HCT116 (cell line): Measurements from ENCODE around the gene PBX1. TPM values are rescaled to one million over a fixed set of nuclear protein-coding genes. Genes with fewer than 3 reads are reported as not detected.

Source experiments
- ATAC-seq: fragments of 200-7000 bp; cut with Tn5 transposase; 2 replicates; pipeline ENCODE4 v1.9.1; 2020; ENCODE audit warnings: mild to moderate bottlenecking, moderate library complexity
- BruUV-seq: library from RNA; stranded (reverse); fragments of 400-500 nt; replicated peaks from 2 replicates; lab custom pipeline; 2021; lab: Mats Ljungman, UMichigan
- CTCF ChIA-PET: fragments of 300-600 bp; sonication (Branson Sonifier 250); formaldehyde crosslinking; loops from one replicate; lab custom pipeline; 2021; ENCODE audit warnings: antibody characterized with exemption; lab: Charles Lee
- POLR2A ChIA-PET: fragments of 300-600, 350-600 bp; sonication (Branson Sonifier 250); formaldehyde crosslinking; loops from one replicate; lab custom pipeline; 2021; ENCODE audit warnings: antibody characterized with exemption; lab: Charles Lee
- RAD21 ChIA-PET, 2 experiments: fragments of 300-600 bp; sonication (Branson Sonifier 250); formaldehyde crosslinking; loops; one replicate each; lab custom pipeline; 2023; ENCODE audit warnings: low total read pairs in 2 of 2; ENCODE audit not compliant: uncharacterized antibody in 2 of 2, unreplicated experiment in 2 of 2, low non-redundant PET in 1 of 2; lab: Charles Lee
- DNase-seq: peaks from one replicate; pipeline ENCODE4 v3.0.0-alpha.2; 2010; ENCODE audit warnings: low read depth, low spot score
- H2AFZ ChIP-seq: fragments of 200-600 bp; shearing (Covaris generic), sonication (generic); 2 replicates; pipeline ENCODE4 v1.6.1; 2017; ENCODE audit warnings: low read depth, mixed run types, mixed read lengths, antibody characterized with exemption, low read length; ENCODE audit not compliant: poor library complexity, severe bottlenecking
- H3K27ac ChIP-seq: 2 replicates; pipeline ENCODE4 v1.5.1; 2012; ENCODE audit warnings: low read depth, low read length
- H3K27me3 ChIP-seq: fragments of 200-600 bp; sonication (generic); 2 replicates; pipeline ENCODE4 v1.6.1; 2016; ENCODE audit warnings: mixed run types, low read length, mixed read lengths; ENCODE audit not compliant: insufficient read depth
- H3K36me3 ChIP-seq, 2 experiments: fragments of 200-500 bp in 1 of 2; fragments of 200-600 bp in 1 of 2; sonication (Bioruptor generic) in 1 of 2; sonication (generic) in 1 of 2; 2 replicates each; pipeline versions ENCODE4 v1.5.1 to v1.6.1; 2014 to 2016; ENCODE audit warnings: low read length in 2 of 2, inconsistent platforms in 1 of 2, mixed read lengths in 1 of 2, mixed run types in 1 of 2; ENCODE audit not compliant: insufficient read depth in 2 of 2, control insufficient read depth in 1 of 2
- H3K4me1 ChIP-seq, 2 experiments: fragments of 200-600 bp in 1 of 2; sonication (generic) in 1 of 2; 2 replicates each; pipeline versions ENCODE4 v1.5.1 to v1.6.1; 2012 to 2017; ENCODE audit warnings: low read length in 2 of 2, inconsistent platforms in 1 of 2, mild to moderate bottlenecking in 1 of 2, mixed read lengths in 1 of 2, mixed run types in 1 of 2, moderate library complexity in 1 of 2; ENCODE audit not compliant: insufficient read depth in 2 of 2, control insufficient read depth in 1 of 2
- H3K4me2 ChIP-seq: fragments of 200-600 bp; sonication (generic); 2 replicates; pipeline ENCODE4 v1.6.1; 2017; ENCODE audit warnings: mixed run types, low read length, mixed read lengths
- H3K4me3 ChIP-seq, 2 experiments: fragments of 200-600 bp in 1 of 2; sonication (generic) in 1 of 2; replicated peaks in 1 of 2; 2 replicates each; pipeline ENCODE4 v1.5.1; 2011 to 2016; ENCODE audit warnings: low read length in 2 of 2, control low read depth in 1 of 2, low read depth in 1 of 2, mild to moderate bottlenecking in 1 of 2, mixed read lengths in 1 of 2, mixed run types in 1 of 2
- H3K79me2 ChIP-seq: fragments of 200-600 bp; sonication (generic); 2 replicates; pipeline ENCODE4 v1.6.1; 2017; ENCODE audit warnings: mild to moderate bottlenecking, mixed run types, low read length, moderate library complexity, mixed read lengths; ENCODE audit not compliant: insufficient read depth
- H3K9ac ChIP-seq: fragments of 200-600 bp; sonication (generic); 2 replicates; pipeline ENCODE4 v1.6.1; 2016; ENCODE audit warnings: low read length, mixed read lengths
- H3K9me2 ChIP-seq: fragments of 200-600 bp; sonication (generic), shearing (Covaris generic); 2 replicates; pipeline ENCODE4 v1.6.1; 2017; ENCODE audit warnings: mixed run types, mild to moderate bottlenecking, moderate library complexity; ENCODE audit not compliant: insufficient read depth
- H3K9me3 ChIP-seq, 2 experiments: fragments of 200-500 bp in 1 of 2; fragments of 200-600 bp in 1 of 2; sonication (Bioruptor generic) in 1 of 2; sonication (generic) in 1 of 2; 2 replicates each; pipeline ENCODE4 v1.6.1; 2014 to 2017; ENCODE audit warnings: low read length in 2 of 2, mixed read lengths in 2 of 2, inconsistent platforms in 1 of 2, low read depth in 1 of 2, mild to moderate bottlenecking in 1 of 2, mixed run types in 1 of 2, moderate library complexity in 1 of 2; ENCODE audit not compliant: control insufficient read depth in 1 of 2, insufficient read depth in 1 of 2
- H4K20me1 ChIP-seq: fragments of 200-600 bp; sonication (generic), shearing (Covaris generic); 2 replicates; pipeline ENCODE4 v1.6.1; 2017; ENCODE audit warnings: mixed run types, mild to moderate bottlenecking, moderate library complexity; ENCODE audit not compliant: insufficient read depth
- ATF3 ChIP-seq: IDR thresholded peaks from 2 replicates; pipeline ENCODE4 v1.6.1; 2012
- CBX3 ChIP-seq: IDR thresholded peaks from 2 replicates; pipeline ENCODE4 v1.6.1; 2012; ENCODE audit warnings: low read depth
- CEBPB ChIP-seq: IDR thresholded peaks from 2 replicates; pipeline ENCODE4 v1.6.1; 2012; ENCODE audit warnings: low read depth
- ELF1 ChIP-seq: IDR thresholded peaks from 2 replicates; pipeline ENCODE4 v1.6.1; 2012; ENCODE audit warnings: low read depth, borderline replicate concordance
- EZH2 ChIP-seq: fragments of 200-600 bp; sonication (generic); IDR thresholded peaks from 2 replicates; pipeline ENCODE4 v1.6.1; 2017; ENCODE audit warnings: antibody characterized with exemption, mixed run types
- EZH2phosphoT487 ChIP-seq: fragments of 200-600 bp; IDR thresholded peaks from 2 replicates; pipeline ENCODE4 v1.6.1; 2018; ENCODE audit warnings: antibody characterized with exemption, borderline replicate concordance
- FOSL1 ChIP-seq: IDR thresholded peaks from 2 replicates; pipeline ENCODE4 v1.6.1; 2012; ENCODE audit warnings: low read depth
- JUND ChIP-seq: IDR thresholded peaks from 2 replicates; pipeline ENCODE4 v1.6.1; 2012
- MAX ChIP-seq: IDR thresholded peaks from 2 replicates; pipeline ENCODE4 v1.6.1; 2012
- POLR2A ChIP-seq: IDR thresholded peaks from 2 replicates; pipeline ENCODE4 v1.7.0; 2011; ENCODE audit warnings: borderline replicate concordance; ENCODE audit not compliant: insufficient read depth, insufficient read length; ENCODE audit errors: extremely low read depth
- POLR2AphosphoS5 ChIP-seq: IDR thresholded peaks from 2 replicates; pipeline ENCODE4 v1.6.1; 2011; ENCODE audit warnings: mild to moderate bottlenecking, low read depth, low read length, moderate library complexity
- RAD21 ChIP-seq: IDR thresholded peaks from 2 replicates; pipeline ENCODE4 v1.6.1; 2012; ENCODE audit warnings: low read depth, mild to moderate bottlenecking
- REST ChIP-seq: IDR thresholded peaks from 2 replicates; pipeline ENCODE4 v1.6.1; 2012; ENCODE audit warnings: low read depth
- SIN3A ChIP-seq: IDR thresholded peaks from 2 replicates; pipeline ENCODE4 v1.6.1; 2012; ENCODE audit warnings: low read depth
- SP1 ChIP-seq: IDR thresholded peaks from 2 replicates; pipeline ENCODE4 v1.6.1; 2012; ENCODE audit warnings: low read depth
- SRF ChIP-seq: IDR thresholded peaks from 2 replicates; pipeline ENCODE4 v1.6.1; 2012; ENCODE audit warnings: low read depth
- YY1 ChIP-seq: IDR thresholded peaks from 2 replicates; pipeline ENCODE4 v1.6.1; 2011; ENCODE audit warnings: low read length, low read depth, moderate library complexity, mild to moderate bottlenecking; ENCODE audit not compliant: insufficient replicate concordance; ENCODE audit errors: extremely low read depth
- ZBTB33 ChIP-seq: IDR thresholded peaks from 2 replicates; pipeline ENCODE4 v1.6.1; 2011; ENCODE audit warnings: mild to moderate bottlenecking, low read length, moderate library complexity; ENCODE audit not compliant: insufficient replicate concordance; ENCODE audit errors: extremely low read depth
- ZFX ChIP-seq: fragments of 450-650 bp; IDR thresholded peaks from 2 replicates; pipeline ENCODE4 v1.6.1; 2017
- ZNF274 ChIP-seq: fragments of 200-500 bp; sonication (Bioruptor generic); IDR thresholded peaks from 2 replicates; pipeline ENCODE4 v1.6.1; 2014; ENCODE audit warnings: mild to moderate bottlenecking, low read depth, low read length, inconsistent platforms
- intact Hi-C: fragments of 100-400 bp; cut with micrococcal nuclease; formaldehyde crosslinking; loops from 2 replicates; pipeline ENCODE4 v1.10.0; 2022
- total RNA-seq: library from RNA; stranded (reverse); gene quantifications from one replicate; pipeline ENCODE4 v1.2.1, GENCODE V29; 2021; ENCODE audit not compliant: unreplicated experiment

Gene PBX1
- total RNA-seq, 1 experiment from 2014 or later = 29.6 TPM

- DNase-seq = no peak
These were observed 142.3 kb downstream of the PBX1 start for GRCh38 chr1:164701189-164701761.

More at GRCh38 chr1:164701189-164701761, 142.3 kb downstream of the PBX1 start:
- Histone ChIP-seq H2AFZ (no peak overlapping the region), H3K79me2 (no peaks in the 10 kb centered on the region), H3K9me2 (no peaks in the 10 kb centered on the region), H3K4me2 (no peak overlapping the region), H3K9me3 (no peaks in the 10 kb centered on the region), H3K27me3 (no peaks in the 10 kb centered on the region), H3K27ac (no peak overlapping the region), H3K4me1 (peaks cover 0 to 9% of the 10 kb centered on the region in 2 experiments; a peak in 3 of 4 replicates), H3K4me3 (no peak overlapping the region), H3K36me3 (no peaks in the 10 kb centered on the region), H4K20me1 (no peaks in the 10 kb centered on the region), H3K9ac (no peak overlapping the region)
- POLR2A ChIA-PET = no interaction called here
- intact Hi-C loops = no loop called here
- TF ChIP-seq SIN3A (no peak), CBX3 (no peak), MAX (no peak), POLR2A (no peak), ELF1 (no peak), YY1 (no peak), SRF (no peak), POLR2AphosphoS5 (no peak), CEBPB (no peak), ZFX (no peak), ATF3 (no peak), ZNF274 (no peak), EZH2phosphoT487 (no peak), REST (no peak), EZH2 (no peak), FOSL1 (no peak), RAD21 (no peak), SP1 (no peak), ZBTB33 (no peak), JUND (no peak)
- CTCF ChIA-PET = no interaction called here
- BruUV-seq = no TSS peak
- ATAC-seq = no peak
- RAD21 ChIA-PET = no interaction called here
